Fibroblast of peridontal ligament (primary cell): Measurements from ENCODE around the gene PPP1R36.
"Not testable (repeated sequence)": the region's sequence is repeated elsewhere in the genome, so short reads cannot be mapped to it uniquely, and the experiment has no call there.

Experiments
- DNase-seq: peaks from one replicate; pipeline ENCODE4 v3.0.0-alpha.2; 2010; ENCODE audit errors: extremely low read depth

The PPP1R36 gene, protein sequence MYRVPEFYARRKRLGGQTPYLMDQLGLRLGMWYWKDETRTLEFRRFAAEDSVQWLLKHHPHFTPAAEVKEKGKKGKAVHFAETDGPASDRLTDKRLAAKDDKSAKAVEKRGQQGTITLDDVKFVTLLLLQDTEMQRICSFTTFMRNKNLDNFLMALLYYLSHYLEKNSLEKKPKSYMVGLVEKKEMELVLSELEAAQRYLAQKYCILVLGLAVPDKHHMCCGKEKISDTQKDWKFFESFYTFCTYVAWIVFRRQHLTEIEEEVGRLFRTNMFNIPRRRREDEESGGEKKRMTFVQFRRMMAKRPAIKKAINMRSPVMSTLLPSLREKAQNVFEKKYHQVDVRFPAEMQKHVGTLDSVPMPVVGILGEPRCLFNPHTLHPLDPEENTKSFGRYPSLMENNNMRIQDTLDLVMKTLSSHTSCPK

DNA sequence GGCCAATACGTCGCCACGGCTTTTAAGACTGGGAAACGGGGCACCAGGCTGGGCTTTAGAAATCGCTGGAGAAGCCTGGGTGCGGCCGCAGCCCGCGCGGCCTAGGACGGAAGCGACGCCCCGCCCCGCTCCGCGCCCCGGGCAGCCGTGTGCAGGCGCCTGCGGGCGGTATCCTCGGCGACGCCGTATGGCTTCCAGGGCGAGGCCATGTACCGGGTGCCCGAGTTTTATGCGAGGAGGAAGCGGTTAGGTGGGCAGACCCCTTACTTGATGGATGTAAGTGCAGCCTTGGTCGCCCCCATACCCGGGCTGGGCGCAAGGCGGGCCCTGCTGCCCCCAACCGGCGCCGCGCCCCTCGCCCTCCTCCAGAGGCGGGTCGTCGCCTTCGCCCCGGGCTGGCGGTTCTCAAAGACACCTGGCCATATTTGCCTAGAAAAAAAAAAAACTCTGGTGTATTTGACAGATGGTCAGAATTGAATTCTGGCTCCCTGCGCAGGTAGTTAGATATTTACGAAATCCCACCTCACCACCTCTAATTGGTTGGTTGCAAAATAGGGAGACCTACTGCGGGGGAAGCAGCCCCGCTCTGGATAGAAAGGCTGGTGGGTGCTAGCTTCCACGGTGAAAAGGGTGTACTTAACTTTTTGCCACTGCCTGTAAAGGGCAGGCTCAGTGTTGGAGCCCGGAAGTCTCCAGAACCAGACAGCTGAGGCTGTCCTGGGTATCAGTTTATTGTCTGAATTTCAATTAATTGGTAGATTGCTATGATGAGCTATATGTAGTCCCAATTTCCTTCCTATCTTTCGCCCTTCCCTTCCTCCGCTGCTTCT lies at the start of gene PPP1R36:
TSS of gene PPP1R36 (plus strand) at position 171 of the 830 bp plus-strand sequence. CDS start at position 208, 37 bp downstream.
- no peak for DNase-seq

DNA sequence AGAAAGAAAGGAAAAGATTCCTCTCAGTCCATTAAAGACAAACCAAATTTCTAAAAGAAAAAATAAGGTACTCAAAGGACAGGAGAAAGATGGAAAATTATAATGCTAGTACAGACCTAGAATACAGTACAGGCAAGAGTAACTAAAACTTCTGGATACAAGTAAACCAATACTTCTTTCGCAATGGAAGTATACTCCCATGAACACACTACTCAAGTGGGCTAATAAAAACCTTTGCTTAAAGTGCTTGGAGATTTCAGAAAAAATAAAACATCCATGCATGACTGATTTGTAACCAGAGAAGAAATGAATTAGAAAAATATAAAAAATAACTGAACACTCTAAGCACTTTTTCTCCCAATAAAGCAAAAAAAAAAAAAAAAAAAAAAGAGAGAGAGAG lies 49.7 kb upstream of the PPP1R36 start:
- peak; percentile 45 for DNase-seq

DNA sequence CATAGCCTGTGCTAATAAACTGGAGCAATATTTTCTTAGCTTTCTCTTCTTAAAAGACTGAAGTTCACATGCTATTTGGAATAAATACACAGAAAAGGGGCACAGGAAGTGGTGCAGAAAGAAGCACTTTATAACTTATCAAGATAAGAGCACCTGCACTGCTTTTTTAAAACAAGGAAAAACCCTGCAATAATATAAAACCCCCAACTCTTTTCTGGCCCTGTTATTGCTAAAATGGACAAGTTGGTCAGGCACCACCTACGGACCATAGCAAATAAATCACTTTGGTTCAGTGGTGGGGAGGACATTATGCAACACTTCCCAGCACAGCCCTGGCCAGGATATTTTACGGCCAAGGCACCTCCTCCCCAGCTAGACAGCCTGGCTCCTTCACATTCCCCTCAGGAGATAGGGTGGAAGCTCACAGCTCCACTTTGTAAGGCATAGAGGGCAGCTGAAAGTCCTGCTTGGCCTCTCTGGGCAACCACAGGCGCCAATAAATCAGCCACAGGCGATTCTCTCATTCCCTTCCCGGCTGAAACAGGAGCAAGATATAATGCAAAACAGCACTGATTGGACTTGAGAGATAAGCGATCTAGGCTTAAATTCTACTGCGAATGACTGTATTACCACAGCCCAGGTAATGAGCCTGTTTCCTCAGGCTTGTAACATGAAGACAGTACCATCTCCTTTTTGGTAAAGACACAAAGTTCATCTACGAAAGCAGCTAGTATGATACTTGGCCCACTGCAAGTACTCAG lies 48.2 kb upstream of the PPP1R36 start:
- peak; percentile 63 for DNase-seq

DNA sequence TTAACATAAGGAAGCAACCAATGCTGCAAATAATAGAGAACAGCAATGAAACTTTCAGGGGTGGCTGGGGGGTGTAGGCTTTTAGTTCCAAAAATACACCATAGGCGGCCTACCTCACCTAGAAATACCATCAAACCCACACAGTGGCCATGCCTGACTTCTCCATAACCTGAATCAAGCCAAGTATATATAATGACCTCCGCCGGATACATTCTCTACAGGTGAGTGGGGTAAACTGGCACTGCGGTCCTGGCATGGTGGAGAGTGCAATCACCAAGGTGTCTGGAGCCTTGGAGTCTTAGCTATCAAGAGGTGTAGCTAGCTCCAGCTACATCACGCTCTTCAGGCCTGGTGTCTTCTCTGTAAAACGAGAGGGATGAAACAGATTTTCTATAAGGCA lies 47.3 kb upstream of the PPP1R36 start:
- no peak for DNase-seq

DNA sequence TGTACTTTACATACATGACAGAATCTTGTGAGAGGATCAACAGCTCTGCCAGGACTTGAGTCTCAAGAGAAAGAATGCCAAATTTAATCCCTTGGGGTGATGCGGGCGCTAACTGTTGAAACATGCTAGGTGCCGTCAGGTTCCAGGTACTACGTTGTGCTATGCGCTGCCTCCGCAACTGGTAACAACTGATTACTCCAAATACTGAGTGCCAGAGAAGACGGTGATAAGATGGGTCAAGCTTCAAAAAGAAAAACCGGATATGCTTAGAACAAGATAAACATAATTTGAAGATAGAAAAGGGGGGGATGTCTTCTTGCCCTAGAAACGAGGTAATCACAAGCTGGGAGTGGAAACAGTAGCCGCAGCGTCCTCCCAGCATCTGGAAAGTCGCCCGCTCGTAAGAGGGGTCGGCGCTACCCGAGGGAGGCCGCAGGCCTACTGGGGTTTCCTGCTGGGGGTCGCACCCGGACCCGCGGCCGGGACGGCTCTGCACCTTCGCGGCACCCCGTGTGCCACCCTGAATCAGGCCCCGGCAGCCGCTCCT lies 46.8 kb upstream of the PPP1R36 start:
- peak; percentile 28 for DNase-seq

DNA sequence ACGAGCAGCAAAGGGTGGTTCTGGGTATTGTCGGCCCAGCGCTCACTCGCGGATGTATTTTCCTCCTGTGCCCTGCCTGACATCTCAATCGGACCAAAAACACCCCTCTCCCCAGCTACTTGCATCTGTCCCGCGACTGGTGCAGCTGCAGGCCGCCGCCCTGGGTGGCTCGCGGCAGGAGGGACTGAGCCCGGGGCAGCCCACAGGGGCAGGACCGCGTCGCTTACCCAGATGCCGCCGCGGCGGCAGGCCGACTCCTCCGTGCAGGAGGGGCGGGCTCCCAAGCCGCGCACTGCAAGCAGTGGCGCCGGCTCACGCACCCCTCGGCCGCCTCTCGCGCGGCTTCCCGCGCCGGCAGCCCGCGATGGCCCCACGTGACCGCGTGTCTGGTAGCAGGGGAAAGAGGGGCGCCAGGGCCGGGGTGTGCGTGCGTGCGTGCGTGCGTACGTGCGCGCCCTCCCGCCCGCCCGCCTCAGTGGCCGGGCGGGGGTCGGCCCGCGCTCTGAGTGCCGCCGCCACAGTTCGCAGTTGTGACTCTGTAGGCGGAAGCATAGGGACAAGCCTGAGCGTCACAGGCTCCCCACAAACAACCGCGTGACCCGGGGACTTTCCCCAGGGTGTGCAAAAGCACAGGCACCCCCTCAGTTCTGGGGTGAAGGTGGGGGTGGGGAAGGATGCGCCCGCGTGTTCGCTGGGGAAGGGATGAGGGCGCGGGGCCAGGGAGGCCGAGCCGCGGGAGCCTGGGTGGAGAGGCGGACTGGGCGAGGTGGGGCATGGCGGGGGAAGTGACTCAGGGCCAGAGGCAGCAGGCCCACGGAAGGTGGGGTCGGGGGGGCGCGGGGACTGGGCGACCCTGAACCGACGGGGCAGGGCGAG lies 46.1 kb upstream of the PPP1R36 start, which contains the start of gene ZBTB25:
TSS of gene ZBTB25 (minus strand) at position 405 of the 876 bp plus-strand sequence. CDS start 13,305 bp downstream, outside the sequence.
- DNase-seq, result peak; percentile 89

DNA sequence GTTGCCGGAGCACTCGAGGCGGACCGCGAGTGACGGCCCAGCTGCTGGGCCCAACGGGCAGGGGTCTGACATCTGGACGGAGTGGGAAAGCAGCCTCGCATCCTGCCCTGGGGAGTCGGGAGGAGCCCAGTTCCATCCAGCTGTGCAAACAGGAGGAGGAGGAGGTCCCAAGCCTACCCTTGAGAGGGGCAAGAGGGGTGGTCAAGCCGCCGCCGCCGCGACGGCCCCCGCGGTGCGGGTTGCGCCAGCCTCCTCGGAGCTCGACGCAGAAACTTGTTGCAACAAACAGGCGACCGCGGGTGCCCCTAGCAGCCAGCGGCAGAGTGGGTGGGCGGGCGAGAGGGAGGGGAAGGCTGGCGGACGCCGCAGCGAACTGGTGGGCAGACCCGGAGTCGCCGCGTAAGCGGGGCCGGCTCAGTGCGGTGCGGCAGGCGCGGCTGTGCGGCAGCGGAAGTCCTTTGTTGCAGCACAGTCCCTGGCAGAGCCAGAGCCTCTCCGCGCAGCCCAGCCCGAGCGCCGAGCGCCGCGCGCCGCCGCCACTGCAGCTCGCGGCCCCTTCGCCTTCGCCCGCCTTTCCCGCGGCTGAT lies 45.4 kb upstream of the PPP1R36 start, which contains the start of gene ZBTB1:
TSS of gene ZBTB1 (plus strand) at position 461 of the 587 bp plus-strand sequence. CDS start 16,735 bp downstream, outside the sequence.
- peak; percentile 79 for DNase-seq

DNA sequence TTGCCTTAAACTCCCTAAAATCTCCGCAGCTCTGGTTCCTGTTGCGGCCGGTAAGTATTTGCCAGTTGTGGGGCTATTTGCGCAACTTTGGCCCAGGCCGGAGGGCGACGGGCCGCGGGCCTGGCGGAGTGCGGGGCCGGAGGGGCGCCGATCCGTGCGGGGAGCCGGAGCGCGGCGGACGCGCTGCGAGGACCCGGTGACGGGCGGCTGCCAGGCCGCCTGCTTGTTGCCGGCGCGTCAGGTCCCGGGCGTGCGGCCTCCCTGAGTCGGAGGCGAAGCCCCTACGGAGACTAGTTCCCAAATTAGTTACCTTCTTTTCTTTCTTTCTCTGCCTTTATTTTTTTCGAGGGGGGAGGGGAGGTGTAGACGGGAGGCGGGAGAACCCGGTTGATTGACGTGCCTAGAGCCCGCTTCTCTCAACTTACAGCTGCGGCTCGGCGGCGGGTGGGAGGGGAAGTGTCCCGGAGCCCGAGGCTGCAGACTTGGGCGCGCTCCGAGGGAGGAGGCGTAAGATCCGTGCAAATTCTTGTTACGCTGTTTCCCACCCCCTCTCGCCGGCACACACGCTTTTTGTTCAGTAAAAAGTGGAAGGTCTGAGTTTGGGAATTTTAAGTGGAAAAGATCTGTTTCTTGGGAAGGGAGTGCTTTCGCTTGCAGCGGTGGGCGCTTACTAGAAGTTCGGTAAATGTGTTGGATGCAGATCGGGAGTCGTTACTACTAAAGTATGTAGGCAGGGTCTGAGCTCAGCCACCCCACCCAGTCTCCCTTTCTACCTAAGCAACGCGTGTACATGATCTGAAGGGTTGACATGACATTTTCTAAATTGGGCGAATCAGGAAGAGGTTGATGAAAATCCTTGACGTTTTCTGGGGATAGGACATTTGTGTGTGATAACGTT lies 44.6 kb upstream of the PPP1R36 start:
- peak; percentile 80 for DNase-seq

DNA sequence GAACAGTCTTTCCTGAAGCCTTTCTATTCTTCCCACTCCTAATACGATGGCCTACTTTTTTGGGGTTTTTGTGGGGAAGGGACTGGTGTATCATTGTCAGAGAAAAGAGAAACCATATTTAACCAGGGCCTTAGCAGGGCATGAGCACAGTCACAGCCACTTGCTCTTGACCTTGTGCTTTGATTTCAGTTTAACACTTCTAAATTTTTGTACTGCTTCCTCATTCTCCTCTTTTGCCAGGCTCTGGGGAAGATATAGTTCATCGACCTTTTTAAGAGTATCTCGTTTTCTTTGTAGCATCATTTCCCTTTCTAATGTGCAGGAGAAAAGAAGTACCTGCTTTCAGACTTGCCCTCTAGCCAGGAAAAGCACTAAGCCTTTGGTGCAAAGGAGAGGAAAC lies 43.0 kb upstream of the PPP1R36 start:
- no peak for DNase-seq

DNA sequence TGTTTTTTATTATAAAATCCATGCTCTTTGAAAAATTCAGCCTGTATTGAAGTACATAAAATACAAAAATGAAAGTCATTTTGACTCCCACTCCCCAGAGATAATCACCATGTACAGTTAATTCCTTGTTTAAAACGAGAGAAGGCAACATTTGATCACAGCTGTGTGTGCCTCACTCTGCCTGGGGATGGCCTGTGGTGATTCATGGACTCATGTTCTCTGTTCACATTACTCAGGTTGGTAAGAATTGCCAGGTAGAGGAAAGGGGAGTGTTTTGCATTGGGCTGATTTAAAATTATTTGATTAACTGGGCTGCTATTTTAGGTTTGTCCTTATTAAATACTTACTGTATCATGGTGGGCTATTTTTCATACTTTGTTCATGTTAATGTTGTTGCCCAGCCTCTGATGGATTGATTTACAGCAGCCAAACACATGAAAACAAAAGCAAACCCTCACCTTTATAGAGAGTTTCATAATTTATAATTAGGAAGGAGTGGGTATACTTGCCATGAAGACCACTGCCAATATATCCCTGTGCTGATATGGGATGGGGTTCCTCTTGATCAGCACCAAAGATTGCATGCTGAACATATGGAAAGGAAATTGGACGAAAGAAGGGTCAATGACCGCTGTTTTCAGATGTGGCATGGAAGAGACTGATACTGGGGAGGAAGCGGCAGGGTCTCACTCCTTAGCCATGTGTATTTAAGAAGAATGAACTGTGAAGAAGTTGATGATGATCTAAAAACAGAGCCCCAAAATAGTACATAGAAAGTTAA lies 42.2 kb upstream of the PPP1R36 start:
- peak; percentile 19 for DNase-seq

DNA sequence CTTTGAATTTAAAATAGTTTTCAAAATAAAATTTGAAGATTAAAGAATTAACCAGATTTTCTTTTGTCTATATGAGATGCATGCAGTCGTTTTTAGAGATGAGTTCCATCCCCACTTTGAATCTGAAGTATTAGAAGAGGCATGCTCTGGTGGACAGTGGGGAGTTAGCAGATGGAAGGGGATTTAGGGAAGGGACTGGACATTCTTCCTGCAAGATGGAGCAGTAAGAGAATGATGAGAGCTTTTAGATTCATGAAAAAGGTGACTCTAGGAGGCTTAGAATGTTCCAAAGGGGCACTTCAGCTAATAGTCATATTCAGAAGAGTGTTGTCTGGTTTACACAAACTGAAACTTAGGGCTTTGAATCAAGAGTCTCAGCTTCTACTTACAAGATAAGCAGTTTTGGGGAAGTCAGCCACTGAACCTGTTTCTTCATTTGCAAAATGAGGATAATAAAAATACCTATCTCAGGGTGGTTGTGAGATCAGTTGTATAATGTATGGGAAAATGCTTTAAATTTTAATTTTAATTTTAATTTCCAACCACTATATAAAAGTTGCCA lies 41.5 kb upstream of the PPP1R36 start:
- no peak for DNase-seq

DNA sequence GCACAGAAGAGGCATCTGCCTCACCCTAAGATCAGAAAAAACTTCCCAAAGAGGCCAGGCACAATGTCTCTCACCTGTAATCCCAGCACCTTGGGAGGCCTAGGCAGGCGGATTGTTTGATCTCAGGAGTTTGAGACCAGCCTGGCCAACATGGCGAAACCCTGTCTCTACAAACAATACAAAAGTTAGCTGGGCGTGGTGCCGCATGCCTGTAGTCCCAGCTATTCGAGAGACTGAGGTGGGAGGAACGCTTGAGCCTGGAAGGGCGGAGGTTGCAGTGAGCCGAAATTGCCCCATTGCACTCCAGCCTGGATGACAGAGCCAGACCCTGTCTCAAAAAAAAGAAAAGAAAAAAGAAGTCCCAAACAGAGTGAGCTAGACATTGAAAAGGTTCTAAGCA lies 40.7 kb upstream of the PPP1R36 start:
- DNase-seq, result no peak

DNA sequence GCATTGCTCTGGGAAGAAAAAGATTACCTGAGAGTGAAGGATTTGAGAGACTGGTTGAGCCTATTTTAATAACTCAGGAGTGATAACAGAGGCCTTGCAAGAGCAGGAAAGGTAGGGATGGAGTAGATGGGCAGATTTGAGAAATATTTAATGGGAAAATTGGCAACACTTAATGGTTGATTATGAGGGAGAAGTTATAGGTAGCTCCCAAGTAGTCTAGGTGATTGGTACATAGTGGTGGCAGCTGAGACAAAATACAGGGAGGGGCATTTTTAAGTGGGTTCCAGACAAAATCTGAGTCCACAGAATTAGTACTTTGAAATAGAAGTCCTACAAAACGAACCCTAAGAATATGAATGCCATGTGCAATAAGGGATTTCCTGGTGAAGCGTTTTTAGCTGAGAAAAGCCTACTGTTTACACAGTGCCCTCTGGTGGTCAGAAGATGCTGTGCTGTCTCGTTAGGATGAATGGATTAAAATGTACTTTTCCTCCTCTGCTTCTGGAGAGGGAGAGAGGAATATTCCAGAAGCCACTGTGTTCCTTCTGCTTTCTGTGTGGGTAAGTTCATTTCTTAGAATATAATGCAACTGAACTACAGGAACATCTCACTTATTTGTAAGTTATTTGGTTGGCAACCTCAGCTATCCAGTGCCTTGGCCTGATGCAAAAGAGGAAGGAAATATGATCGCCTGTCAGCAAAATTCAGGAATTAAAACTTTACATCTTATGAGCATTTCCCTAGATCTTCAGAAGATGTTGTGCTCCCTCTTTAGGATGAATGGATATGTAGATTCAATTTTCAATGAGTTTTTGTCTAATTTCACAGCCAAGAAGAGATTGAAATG lies 38.7 kb upstream of the PPP1R36 start:
- DNase-seq, result peak; percentile 83

DNA sequence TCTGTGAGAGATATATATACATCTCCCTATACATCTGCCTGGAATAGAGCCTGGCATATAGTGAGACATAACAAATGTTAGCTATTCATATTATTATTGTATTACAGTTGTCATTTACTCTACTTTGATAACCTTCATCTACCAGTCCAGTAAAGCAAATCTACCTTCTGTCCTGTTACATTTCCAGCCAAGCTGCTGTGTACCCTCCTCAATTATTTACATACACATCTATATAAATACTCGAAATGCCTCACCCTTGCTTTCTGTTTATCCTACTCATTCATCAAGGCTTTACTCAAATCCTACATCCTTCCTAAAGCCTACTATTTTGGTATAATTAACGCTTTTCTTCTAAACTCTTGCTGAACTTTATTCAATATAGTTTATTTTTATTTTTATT lies 36.5 kb upstream of the PPP1R36 start:
- no peak for DNase-seq

DNA sequence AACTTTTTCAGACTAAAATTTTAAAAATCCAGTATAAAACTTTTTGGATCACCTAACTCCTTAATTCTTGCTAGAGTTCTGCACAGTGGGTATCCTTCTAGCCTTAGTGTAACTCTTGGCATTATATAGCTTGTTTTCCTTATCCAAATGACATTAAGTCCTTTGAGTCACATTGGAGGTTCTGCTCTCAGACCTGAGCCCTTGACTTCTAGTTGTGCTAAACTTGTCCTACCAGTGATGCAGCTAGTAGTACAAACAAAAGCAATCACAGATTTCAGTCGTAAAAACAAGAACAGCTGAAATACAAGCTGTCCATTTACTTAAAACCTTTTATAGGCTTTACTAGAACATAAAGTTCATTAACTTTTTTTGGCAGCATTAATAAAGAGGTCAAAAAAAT lies 34.7 kb upstream of the PPP1R36 start:
- no peak for DNase-seq

DNA sequence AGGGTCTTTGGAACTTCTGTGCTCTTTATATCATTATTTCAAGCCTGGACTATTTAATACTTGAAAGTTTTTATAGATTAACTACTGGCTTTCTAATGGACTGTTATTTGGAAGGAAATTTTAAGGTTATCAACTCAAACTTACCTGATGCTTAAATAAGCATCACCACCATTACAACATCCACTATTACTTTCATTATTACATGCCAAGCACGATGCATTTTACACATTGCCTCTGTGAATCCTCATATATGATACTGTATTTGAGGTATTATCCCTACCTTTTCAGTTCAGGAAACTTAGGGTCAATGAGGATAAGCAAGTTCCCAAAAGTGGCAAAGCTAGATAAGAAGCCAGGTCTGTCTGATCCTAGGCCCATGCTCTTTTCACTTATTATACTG lies 32.8 kb upstream of the PPP1R36 start:
- DNase-seq, result no peak

DNA sequence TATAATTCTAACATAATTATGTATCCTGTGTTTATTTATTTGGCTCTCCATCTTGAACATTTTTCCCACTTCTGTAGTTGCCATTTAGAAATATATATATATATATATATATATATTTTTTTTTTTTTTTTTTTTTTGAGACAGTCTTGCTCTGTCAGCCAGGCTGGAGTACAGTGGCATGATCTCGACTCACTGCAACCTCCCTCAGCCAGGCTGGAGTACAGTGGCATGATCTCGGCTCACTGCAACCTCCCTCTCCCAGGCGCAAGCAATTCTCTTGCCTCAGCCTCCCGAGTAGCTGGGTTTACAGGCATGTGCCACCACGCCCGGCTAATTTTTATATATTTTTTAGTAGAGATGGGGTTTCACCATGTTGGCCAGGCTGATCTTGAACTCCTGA lies 32.1 kb upstream of the PPP1R36 start:
- not testable (repeated sequence) for DNase-seq
